ENCODE results near the gene SLC27A2. TPM values are rescaled to one million over a fixed set of nuclear protein-coding genes. Genes with fewer than 3 reads are reported as not detected.
"Not testable (repeated sequence)": the region's sequence is repeated elsewhere in the genome, so short reads cannot be mapped to it uniquely, and the experiment has no call there.

SLC27A2 gene
- total RNA-seq, 2 experiments from 2014 or later, result 28.6 to 29.2 TPM

GRCh38 chr15:50186090-50186489 is 4.1 kb downstream of the SLC27A2 start:
- CTCF ChIA-PET, result no interaction called here
- POLR2A ChIA-PET, result no interaction called here

DNA sequence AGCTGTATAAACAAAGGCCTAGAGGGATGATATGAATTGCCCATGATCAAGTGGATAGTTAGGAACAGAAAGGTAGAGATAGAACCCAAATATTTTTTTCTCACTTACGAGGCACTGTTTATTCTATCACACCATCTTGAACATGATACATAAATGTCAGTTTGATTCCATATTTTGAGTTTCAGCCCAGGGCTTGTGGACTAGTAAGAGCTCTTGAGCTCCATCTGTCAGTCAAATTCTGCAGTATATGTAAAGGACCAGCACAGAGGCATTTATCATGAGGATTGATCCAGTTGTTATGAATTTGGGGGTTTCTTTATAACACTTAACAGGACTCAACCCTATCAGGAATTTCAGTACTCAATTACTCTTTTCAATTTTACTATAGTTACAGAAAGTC is 4.8 kb downstream of the SLC27A2 start:
- POLR2A ChIA-PET, result no interaction called here

DNA sequence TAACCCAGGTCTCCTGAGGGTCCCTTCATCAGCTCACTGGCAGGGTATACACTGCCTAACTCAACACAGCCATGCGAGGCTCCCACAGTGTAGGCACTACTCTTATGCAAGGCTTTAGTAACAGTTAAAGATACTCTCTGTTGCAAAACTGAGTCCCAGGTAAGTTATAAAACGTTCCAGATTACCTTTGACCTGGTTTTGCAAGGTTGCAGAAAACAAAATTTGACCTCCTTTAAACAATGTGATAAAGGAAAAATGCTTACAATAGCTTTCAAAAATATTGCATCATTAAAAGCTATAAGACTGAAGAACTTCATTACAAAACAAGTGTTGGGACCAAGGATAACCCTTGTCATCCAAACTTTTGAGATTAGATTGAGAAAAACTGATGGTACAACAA is 5.5 kb downstream of the SLC27A2 start:
- CTCF ChIA-PET, result interaction anchor here (0.7 to 1.2 kb wide), 4 partner anchors 52 to 188 kb away, joined by 3 to 4 read pairs (median 4); no protein-coding TSS in a partner anchor
- POLR2A ChIA-PET, result no interaction called here

More for the DNA sequence above, 4.8 kb downstream of the SLC27A2 start:
- CTCF ChIA-PET, result no interaction called here

DNA sequence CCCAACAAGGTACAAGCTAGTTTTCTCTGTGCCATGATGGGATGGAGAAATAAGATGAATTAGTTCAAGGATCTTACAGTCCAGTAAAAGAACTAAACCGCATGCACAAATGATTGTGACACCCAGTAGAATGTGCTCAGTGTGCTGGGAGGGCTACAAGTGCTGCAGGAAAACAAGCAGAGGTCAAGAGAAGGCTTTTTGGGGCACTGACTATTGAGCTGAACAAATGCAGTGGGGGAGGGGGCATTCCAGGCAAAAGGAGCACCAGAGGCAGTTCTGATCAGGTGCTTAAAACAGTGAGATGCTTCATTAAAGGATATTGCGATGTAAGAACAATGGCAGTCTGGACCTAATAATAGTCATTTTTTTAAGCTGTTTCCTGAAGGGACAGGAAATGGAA is 6.0 kb downstream of the SLC27A2 start:
- ChIA-PET CTCF (interaction anchor here (0.7 to 1.2 kb wide), 4 partner anchors 51 to 188 kb away, joined by 3 to 4 read pairs (median 4); no protein-coding TSS in a partner anchor), POLR2A (no interaction called here)

GRCh38 chr15:50188793-50189192 is 6.8 kb downstream of the SLC27A2 start:
- POLR2A ChIA-PET, result not testable (repeated sequence)
- CTCF ChIA-PET, result interaction anchor here (1.5 kb wide), 1 partner anchor 74 kb away, joined by 3 read pairs; no protein-coding TSS in a partner anchor

DNA sequence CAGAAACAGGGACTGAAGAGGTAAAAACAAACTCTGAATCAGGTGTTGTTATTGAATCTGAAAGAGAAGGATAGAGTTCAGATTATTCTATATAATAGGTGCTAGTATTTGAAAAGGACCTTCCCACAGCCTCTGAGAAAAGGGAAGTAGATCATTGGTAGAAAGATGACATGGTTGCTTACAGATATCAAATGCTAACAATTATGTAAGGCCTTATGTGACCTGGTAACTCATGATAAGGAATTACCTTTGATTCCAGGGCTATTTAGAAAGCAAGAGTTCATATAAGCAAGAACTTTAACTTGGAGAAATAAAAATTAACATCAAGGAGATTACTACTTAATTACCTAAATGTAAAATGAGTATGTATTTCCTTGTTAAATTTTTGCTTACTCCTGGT is 7.6 kb downstream of the SLC27A2 start:
- ChIA-PET CTCF (interaction anchor here (1.5 kb wide), 1 partner anchor 73 kb away, joined by 3 read pairs; no protein-coding TSS in a partner anchor), POLR2A (no interaction called here)

- CTCF ChIA-PET, result interaction anchor here (0.7 to 1.5 kb wide), 4 partner anchors 18 to 125 kb away, joined by 3 to 4 read pairs (median 3); no protein-coding TSS in a partner anchor
- POLR2A ChIA-PET, result no interaction called here
Measured at GRCh38 chr15:50190166-50190570, 8.2 kb downstream of the SLC27A2 start.

DNA sequence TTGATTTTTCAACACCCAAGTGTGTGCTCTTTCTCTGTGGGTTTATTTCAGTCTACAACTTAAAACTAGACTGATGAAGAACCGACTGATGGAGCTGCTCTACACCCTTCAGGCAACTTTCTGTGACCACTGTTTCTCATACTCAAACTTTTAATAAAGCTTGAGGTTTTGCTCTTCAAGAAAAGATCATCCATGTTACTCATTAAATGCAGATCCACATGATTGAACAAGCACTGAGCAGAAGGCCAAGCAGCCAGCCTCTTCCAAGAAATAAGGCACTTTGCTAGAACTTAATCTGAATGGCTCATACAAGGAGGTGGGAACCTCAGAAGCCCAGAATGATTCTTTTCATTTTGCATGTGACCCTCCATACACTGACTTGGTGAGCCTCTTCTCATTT is 8.7 kb downstream of the SLC27A2 start:
- ChIA-PET POLR2A (no interaction called here), CTCF (interaction anchor here (0.7 to 1.3 kb wide), 3 partner anchors 19 to 124 kb away, joined by 3 to 4 read pairs (median 3); no protein-coding TSS in a partner anchor)

GRCh38 chr15:50192164-50192563 is 10.2 kb downstream of the SLC27A2 start:
- POLR2A ChIA-PET, result no interaction called here

DNA sequence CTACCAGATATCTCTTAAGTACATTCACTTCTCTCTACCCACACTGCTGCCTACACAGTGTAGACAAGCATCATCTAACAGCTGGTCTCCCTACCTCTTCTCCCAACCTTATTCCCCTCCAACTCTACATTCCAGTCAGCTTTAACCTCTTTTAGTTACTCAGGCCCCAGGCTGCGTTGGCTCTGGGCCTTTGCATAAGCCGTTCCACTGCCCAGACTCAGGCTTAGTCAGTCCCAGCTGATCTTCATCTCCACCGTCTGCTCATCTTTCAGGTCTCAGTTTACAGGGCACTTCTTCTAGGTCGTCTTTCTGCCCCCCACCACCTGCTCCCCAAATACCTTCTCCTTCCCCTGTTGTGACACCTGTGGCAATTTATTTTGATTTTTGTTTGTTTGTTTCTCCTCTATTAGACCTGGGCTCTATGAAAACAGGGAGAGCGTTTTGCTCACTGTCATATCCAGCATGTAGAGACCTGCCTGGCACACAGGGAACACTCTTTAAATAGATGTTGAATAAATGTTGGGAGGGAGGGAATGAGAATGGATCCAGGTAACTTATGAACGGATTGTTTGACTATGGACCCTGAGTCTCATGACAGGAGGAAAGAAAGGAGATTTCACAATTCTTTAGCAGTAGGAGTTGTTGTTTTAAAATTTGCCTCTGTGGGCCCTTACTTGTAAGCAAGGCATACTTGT is 11.1 kb downstream of the SLC27A2 start:
- ChIA-PET CTCF (interaction anchor here (0.8 kb wide), 1 partner anchor 89 kb away, joined by 4 read pairs; no protein-coding TSS in a partner anchor), POLR2A (no interaction called here)

More at GRCh38 chr15:50192164-50192563, 10.2 kb downstream of the SLC27A2 start:
- CTCF ChIA-PET, result interaction anchor here (0.7 to 0.8 kb wide), 2 partner anchors 41 to 90 kb away, joined by 4 read pairs; no protein-coding TSS in a partner anchor

DNA sequence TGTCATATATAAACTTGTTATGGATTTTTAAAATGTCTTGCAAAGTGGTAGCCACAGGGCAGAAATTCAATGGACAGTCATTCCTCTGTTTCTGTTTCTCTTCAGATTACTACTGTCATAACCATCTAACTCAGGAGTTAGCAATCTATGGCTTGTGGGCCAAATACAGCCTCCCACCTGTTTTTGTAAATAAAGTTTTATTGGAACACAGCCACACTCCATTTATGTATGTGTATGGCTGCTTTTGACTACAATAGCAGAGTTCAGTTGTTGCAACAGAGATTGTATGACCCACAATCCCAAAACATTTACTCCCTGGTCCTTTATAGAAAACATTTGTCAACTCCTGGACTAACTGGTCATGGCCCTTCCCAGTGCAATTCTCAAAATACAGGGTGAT is 20.0 kb downstream of the SLC27A2 start:
- ChIA-PET POLR2A (no interaction called here), CTCF (no interaction called here)

GRCh38 chr15:50206020-50206419 is 24.0 kb downstream of the SLC27A2 start:
- ChIA-PET POLR2A (no interaction called here), CTCF (no interaction called here)

DNA sequence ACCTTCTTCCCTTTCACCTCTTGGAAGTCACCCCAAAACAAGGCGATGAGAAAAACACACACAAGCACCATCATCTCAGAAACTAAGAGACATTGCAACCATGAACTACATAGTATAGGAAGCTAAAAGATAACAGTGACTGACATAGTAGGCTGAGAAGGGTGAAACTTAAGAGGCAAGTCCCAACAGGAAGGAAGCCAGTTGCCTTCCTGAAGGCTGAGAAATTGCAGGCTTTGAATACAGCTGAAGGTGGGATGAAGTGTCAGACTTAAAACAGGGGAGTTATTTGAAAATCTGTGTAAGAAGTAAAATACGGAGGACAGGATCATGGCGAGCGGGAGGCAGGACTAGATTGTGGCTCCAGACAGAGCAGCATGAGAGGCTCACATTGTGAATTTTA is 27.8 kb downstream of the SLC27A2 start:
- ChIA-PET CTCF (interaction anchor here (0.6 kb wide), 1 partner anchor 443 kb away, joined by 3 read pairs; no protein-coding TSS in a partner anchor), POLR2A (no interaction called here)

GRCh38 chr15:50210462-50211157 is 28.6 kb downstream of the SLC27A2 start:
- ChIA-PET CTCF (no interaction called here), POLR2A (no interaction called here)

GRCh38 chr15:50218291-50218690 is 36.3 kb downstream of the SLC27A2 start:
- CTCF ChIA-PET, result interaction anchor here (0.7 kb wide), 1 partner anchor 124 kb away, joined by 4 read pairs; no protein-coding TSS in a partner anchor
- POLR2A ChIA-PET, result no interaction called here

GRCh38 chr15:50218691-50219090 is 36.7 kb downstream of the SLC27A2 start:
- CTCF ChIA-PET, result no interaction called here
- POLR2A ChIA-PET, result interaction anchor here (0.7 kb wide), 1 partner anchor 41 kb away, joined by 3 read pairs; no protein-coding TSS in a partner anchor

GRCh38 chr15:50219820-50220219 is 37.8 kb downstream of the SLC27A2 start:
- ChIA-PET CTCF (no interaction called here), POLR2A (no interaction called here)

DNA sequence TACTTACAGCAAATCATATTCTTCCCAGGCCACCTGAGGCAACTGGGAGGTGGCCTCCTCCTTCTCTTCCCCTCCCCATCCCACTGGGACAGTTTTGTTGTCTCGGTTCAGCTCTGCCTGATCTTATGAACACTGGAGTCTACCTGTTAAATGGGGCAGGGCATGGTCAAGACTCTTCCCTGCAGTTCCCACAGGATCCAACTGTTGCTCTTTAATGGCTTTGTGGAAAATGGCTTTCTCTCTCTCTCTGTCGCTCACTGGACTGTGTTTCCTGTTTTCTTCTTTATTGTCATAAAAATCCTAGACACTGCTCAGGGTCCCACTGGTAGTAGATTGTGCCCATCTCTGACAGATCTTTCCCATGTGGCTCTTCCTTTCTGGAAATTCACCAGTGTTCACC is 40.2 kb downstream of the SLC27A2 start:
- POLR2A ChIA-PET, result no interaction called here
- CTCF ChIA-PET, result no interaction called here

GRCh38 chr15:50224606-50225005 is 42.6 kb downstream of the SLC27A2 start:
- ChIA-PET POLR2A (no interaction called here), CTCF (no interaction called here)

DNA sequence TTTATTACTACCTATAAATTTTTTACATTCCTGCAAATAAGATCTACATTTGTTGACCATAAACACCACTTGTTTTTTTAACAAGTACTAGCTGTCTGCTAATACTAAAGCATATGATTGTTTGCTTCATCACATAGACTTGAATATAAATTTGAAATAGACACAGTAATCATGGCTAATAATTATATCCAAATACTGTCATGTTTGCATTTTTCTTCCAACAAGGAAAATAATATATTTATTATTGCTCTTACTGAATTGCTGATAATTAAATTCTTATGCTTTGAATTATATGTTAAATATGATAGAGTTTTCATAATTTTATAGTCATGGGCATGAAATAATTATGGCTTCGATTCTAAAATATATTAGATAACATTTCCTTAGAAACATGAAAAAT is 43.1 kb downstream of the SLC27A2 start:
- ChIA-PET POLR2A (no interaction called here), CTCF (no interaction called here)

DNA sequence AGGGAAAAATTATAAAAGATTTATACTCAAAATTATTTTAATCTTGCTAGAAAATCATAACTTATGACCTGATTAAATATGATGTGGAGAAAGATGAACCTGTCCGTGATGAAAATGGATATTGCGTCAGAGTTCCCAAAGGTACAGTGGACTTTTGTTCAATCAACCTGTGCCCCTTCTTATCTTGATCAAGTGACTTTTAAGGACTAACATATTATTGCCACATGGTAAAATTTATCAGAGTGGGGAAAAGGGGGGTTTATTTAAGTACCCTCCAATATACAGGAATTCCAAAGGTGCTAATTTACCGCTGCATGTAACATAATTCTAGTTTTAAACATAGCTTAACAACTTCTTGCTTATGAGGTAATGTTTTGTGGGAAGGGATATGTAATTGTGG is 43.9 kb downstream of the SLC27A2 start:
- CTCF ChIA-PET, result no interaction called here
- POLR2A ChIA-PET, result no interaction called here

All from activated CD8-positive, alpha-beta memory T cell treated with anti-CD3 and anti-CD28 coated beads for 36 hours (primary cell).